Peyer's patch (tissue), 4 donors: Measurements from ENCODE around the gene MTCL1.

ENCODE experiments used
- CTCF ChIP-seq, 6 experiments: fragments of 450-650 bp in 4 of 6; fragments of 200-600 bp in 2 of 6; sonication (generic) in 1 of 6; IDR thresholded peaks; one replicate each; pipeline ENCODE4 v1.5.1; 2017 to 2019; ENCODE audit warnings: antibody characterized with exemption in 6 of 6, mild to moderate bottlenecking in 3 of 6, moderate library complexity in 1 of 6
- POLR2A ChIP-seq, 2 donors: fragments of 450-650 bp; IDR thresholded peaks; one replicate each; pipeline ENCODE4 v1.5.1; 2017; ENCODE audit warnings: antibody characterized with exemption in 2 of 2, mild to moderate bottlenecking in 2 of 2, moderate library complexity in 2 of 2

GRCh38 chr18:8752329-8752728, 47.0 kb downstream of the MTCL1 start:
- TF ChIP-seq CTCF (IDR thresholded peaks at IDR 0.05) (no peak), POLR2A (IDR thresholded peaks at IDR 0.05) (no peak)
